Esophagus (tissue), 2 donors: ENCODE data around the gene ATMIN. TPM values are rescaled to one million over a fixed set of nuclear protein-coding genes. Genes with fewer than 3 reads are reported as not detected.

Source experiments
- H3K27ac ChIP-seq, 2 donors: one replicate each; pipeline ENCODE4 v1.5.1; 2013; ENCODE audit warnings: low read depth in 2 of 2, mild to moderate bottlenecking in 2 of 2, inconsistent platforms in 1 of 2, low read length in 1 of 2, moderate library complexity in 1 of 2
- H3K27me3 ChIP-seq, 2 donors: one replicate each; pipeline ENCODE4 v1.6.1; 2013; ENCODE audit warnings: low read length in 2 of 2, control low read depth in 1 of 2, mild to moderate bottlenecking in 1 of 2; ENCODE audit not compliant: insufficient read depth in 2 of 2, control insufficient read depth in 1 of 2
- H3K36me3 ChIP-seq, 2 donors: one replicate each; pipeline ENCODE4 v1.6.1; 2013; ENCODE audit warnings: low read length in 1 of 2; ENCODE audit not compliant: control insufficient read depth in 2 of 2, insufficient read depth in 2 of 2
- H3K4me1 ChIP-seq, 2 donors: one replicate each; pipeline ENCODE4 v1.6.1; 2013; ENCODE audit warnings: low read length in 1 of 2; ENCODE audit not compliant: control insufficient read depth in 2 of 2, insufficient read depth in 2 of 2
- H3K4me3 ChIP-seq, 2 donors: one replicate each; pipeline ENCODE4 v1.5.1; 2013; ENCODE audit warnings: low read length in 2 of 2, mild to moderate bottlenecking in 2 of 2, low read depth in 1 of 2, moderate library complexity in 1 of 2
- H3K9me3 ChIP-seq, 2 donors: one replicate each; pipeline ENCODE4 v1.6.1; 2013; ENCODE audit warnings: mild to moderate bottlenecking in 2 of 2, low read depth in 1 of 2, low read length in 1 of 2, moderate library complexity in 1 of 2; ENCODE audit not compliant: control insufficient read depth in 2 of 2, insufficient read depth in 1 of 2
- WGBS, 2 donors: extraction: QIAGEN DNeasy Blood & Tissue Kit; methylation state at CpG; one replicate each; pipeline ENCODE4 v1.1.7; 2013; 5-methylcytosine and 5-hydroxymethylcytosine counted together
- polyA plus RNA-seq, 2 donors: library from polyadenylated mRNA; stranded (reverse); fragments of 200-250 nt; gene quantifications; one replicate each; pipeline ENCODE4 v1.2.3, GENCODE V29; 2013
- donor health status: healthy with polysubstance abuse.
- donor health status: Bipolar disorder and iron deficiency.

Gene ATMIN
- polyA plus RNA-seq, result 10 to 100 TPM; 13.7 to 15.5 TPM

- 5 to 10% methylated on average over 26 to 54 of the region's 54 CpGs for WGBS, 2 donors
- Histone ChIP-seq H3K27ac (peak within 1 kb of the TSS; percentile 90 to 92), H3K9me3 (no peaks in the 10 kb centered on the region), H3K4me3 (peak within 1 kb of the TSS; percentile 89 to 97), H3K27me3 (no peaks in the 10 kb centered on the region), H3K4me1 (peaks cover 0 to 2% of the 10 kb centered on the region in 2 donors), H3K36me3 (no peaks in the 10 kb centered on the region)
These were observed at the start of gene ATMIN for GRCh38 chr16:81035398-81035974. Gene ATMIN, plus strand, starts transcription at chr16:81035842. Its CDS starts 29 bp downstream, at chr16:81035871.

GRCh38 chr16:80986557-80986956 lies 49.1 kb upstream of the ATMIN start:
- H3K27me3 ChIP-seq, result no peaks in the 10 kb centered on the region
- no peaks in the 10 kb centered on the region for H3K4me1 ChIP-seq
- no peaks in the 10 kb centered on the region for H3K36me3 ChIP-seq
- H3K4me3 ChIP-seq, result no peak overlapping the region
- WGBS, 2 donors, result 79 to 84% methylated on average over 2 of the region's 2 CpGs
- H3K27ac ChIP-seq, result no peak overlapping the region
- H3K9me3 ChIP-seq, result no peaks in the 10 kb centered on the region

- Histone ChIP-seq H3K4me1 (no peaks in the 10 kb centered on the region), H3K36me3 (no peaks in the 10 kb centered on the region)
- 69 to 76% methylated on average over 7 of the region's 7 CpGs for WGBS, 2 donors
These were observed 46.9 kb upstream of the ATMIN start for GRCh38 chr16:80988756-80989155.

GRCh38 chr16:80989801-80990200 lies 45.8 kb upstream of the ATMIN start:
- 32 to 38% methylated on average over 2 of the region's 2 CpGs for WGBS, 2 donors
- Histone ChIP-seq H3K27ac (no peak overlapping the region), H3K27me3 (no peaks in the 10 kb centered on the region), H3K4me3 (no peak overlapping the region), H3K9me3 (no peaks in the 10 kb centered on the region), H3K36me3 (no peaks in the 10 kb centered on the region), H3K4me1 (no peaks in the 10 kb centered on the region)

More at GRCh38 chr16:80988756-80989155, 46.9 kb upstream of the ATMIN start:
- H3K27me3 ChIP-seq, result no peaks in the 10 kb centered on the region
- no peak overlapping the region for H3K27ac ChIP-seq
- no peaks in the 10 kb centered on the region for H3K9me3 ChIP-seq
- H3K4me3 ChIP-seq, result no peak overlapping the region

- 94 to 97% methylated on average over 3 of the region's 3 CpGs for WGBS, 2 donors
- no peaks in the 10 kb centered on the region for H3K27me3 ChIP-seq
- H3K27ac ChIP-seq, result no peak overlapping the region
- no peaks in the 10 kb centered on the region for H3K4me1 ChIP-seq
- H3K36me3 ChIP-seq, result no peaks in the 10 kb centered on the region
- H3K9me3 ChIP-seq, result no peaks in the 10 kb centered on the region
- no peak overlapping the region for H3K4me3 ChIP-seq
These were observed 45.1 kb upstream of the ATMIN start for GRCh38 chr16:80990577-80990976.

GRCh38 chr16:80990978-80991377 lies 44.7 kb upstream of the ATMIN start:
- H3K27ac ChIP-seq, result no peak overlapping the region
- H3K4me3 ChIP-seq, result no peak overlapping the region
- H3K4me1 ChIP-seq, result no peaks in the 10 kb centered on the region
- H3K27me3 ChIP-seq, result no peaks in the 10 kb centered on the region
- H3K36me3 ChIP-seq, result no peaks in the 10 kb centered on the region
- 81 to 83% methylated on average over 2 of the region's 2 CpGs for WGBS, 2 donors
- H3K9me3 ChIP-seq, result no peaks in the 10 kb centered on the region

GRCh38 chr16:80991792-80992430 lies 43.7 kb upstream of the ATMIN start:
- Histone ChIP-seq H3K4me3 (no peak overlapping the region), H3K4me1 (no peaks in the 10 kb centered on the region), H3K27me3 (no peaks in the 10 kb centered on the region), H3K27ac (no peak overlapping the region), H3K9me3 (no peaks in the 10 kb centered on the region), H3K36me3 (no peaks in the 10 kb centered on the region)
- 59 to 64% methylated on average over 6 of the region's 6 CpGs for WGBS, 2 donors

GRCh38 chr16:80992676-80993293 lies 42.9 kb upstream of the ATMIN start:
- 45 to 56% methylated on average over 3 of the region's 3 CpGs for WGBS, 2 donors
- Histone ChIP-seq H3K4me3 (no peak overlapping the region), H3K27me3 (no peaks in the 10 kb centered on the region), H3K4me1 (no peaks in the 10 kb centered on the region), H3K27ac (no peak overlapping the region), H3K9me3 (no peaks in the 10 kb centered on the region), H3K36me3 (no peaks in the 10 kb centered on the region)

GRCh38 chr16:80993307-80993706 lies 42.3 kb upstream of the ATMIN start:
- Histone ChIP-seq H3K9me3 (no peaks in the 10 kb centered on the region), H3K27ac (no peak overlapping the region), H3K36me3 (no peaks in the 10 kb centered on the region), H3K27me3 (no peaks in the 10 kb centered on the region), H3K4me1 (no peaks in the 10 kb centered on the region), H3K4me3 (no peak overlapping the region)
- 52 to 67% methylated on average over 6 of the region's 6 CpGs for WGBS, 2 donors

GRCh38 chr16:80993834-80994233 lies 41.8 kb upstream of the ATMIN start:
- H3K27me3 ChIP-seq, result no peaks in the 10 kb centered on the region

More at GRCh38 chr16:80993834-80994233, 41.8 kb upstream of the ATMIN start:
- Histone ChIP-seq H3K27ac (no peak overlapping the region), H3K36me3 (no peaks in the 10 kb centered on the region), H3K9me3 (no peaks in the 10 kb centered on the region), H3K4me3 (no peak overlapping the region), H3K4me1 (no peaks in the 10 kb centered on the region)
